Mucosa of rectum (tissue), 2 donors: ENCODE data around the gene SLC35B1.
"Not testable (repeated sequence)": the region's sequence is repeated elsewhere in the genome, so short reads cannot be mapped to it uniquely, and the experiment has no call there.

Experiments used
- H3K27ac ChIP-seq, 2 donors: one replicate each; pipeline ENCODE4 v1.7.0; 2013; ENCODE audit warnings: inconsistent platforms in 2 of 2, low read depth in 2 of 2, low read length in 2 of 2
- H3K27me3 ChIP-seq, 2 donors: one replicate each; pipeline ENCODE4 v1.7.0; 2013; ENCODE audit warnings: low read length in 2 of 2; ENCODE audit not compliant: control insufficient read depth in 2 of 2, insufficient read depth in 2 of 2
- H3K36me3 ChIP-seq, 2 donors: one replicate each; pipeline ENCODE4 v1.7.0; 2013; ENCODE audit warnings: low read length in 2 of 2; ENCODE audit not compliant: control insufficient read depth in 2 of 2, insufficient read depth in 2 of 2
- H3K4me1 ChIP-seq, 2 donors: one replicate each; pipeline ENCODE4 v1.7.0; 2013; ENCODE audit warnings: low read length in 2 of 2, mild to moderate bottlenecking in 1 of 2; ENCODE audit not compliant: control insufficient read depth in 2 of 2, insufficient read depth in 2 of 2
- H3K4me3 ChIP-seq, 2 donors: one replicate each; pipeline ENCODE4 v1.7.0; 2013; ENCODE audit warnings: low read length in 2 of 2
- H3K9ac ChIP-seq, 2 donors: one replicate each; pipeline ENCODE4 v1.7.0; 2013; ENCODE audit warnings: low read length in 2 of 2, low read depth in 1 of 2, mild to moderate bottlenecking in 1 of 2
- H3K9me3 ChIP-seq, 2 donors: one replicate each; pipeline ENCODE4 v1.7.0; 2013; ENCODE audit warnings: low read length in 2 of 2; ENCODE audit not compliant: control insufficient read depth in 2 of 2
- donor health status: healthy.
- donor health status: Normal muscosa, but diverticular disease.

SLC35B1 gene

GRCh38 chr17:49734515-49735490 lies 27.0 kb upstream of the SLC35B1 start:
- Histone ChIP-seq H3K36me3 (peaks cover 0 to 1% of the 10 kb centered on the region in 2 donors), H3K4me1 (peaks cover 11 to 16% of the 10 kb centered on the region in 2 donors), H3K4me3 (no peak overlapping the region), H3K9me3 (no peaks in the 10 kb centered on the region), H3K27me3 (no peaks in the 10 kb centered on the region), H3K27ac (no peak overlapping the region), H3K9ac (no peak overlapping the region)

GRCh38 chr17:49731435-49731831 lies 23.7 kb upstream of the SLC35B1 start:
- Histone ChIP-seq H3K36me3 (peaks cover 0 to 3% of the 10 kb centered on the region in 2 donors), H3K4me1 (peaks cover 3 to 12% of the 10 kb centered on the region in 2 donors), H3K27ac (no peak overlapping the region), H3K27me3 (no peaks in the 10 kb centered on the region), H3K9me3 (no peaks in the 10 kb centered on the region), H3K4me3 (no peak overlapping the region), H3K9ac (no peak overlapping the region)

GRCh38 chr17:49730785-49731434 lies 23.1 kb upstream of the SLC35B1 start:
- no peak overlapping the region for H3K9ac ChIP-seq
- no peak overlapping the region for H3K4me3 ChIP-seq
- no peaks in the 10 kb centered on the region for H3K9me3 ChIP-seq
- H3K27me3 ChIP-seq: no peaks in the 10 kb centered on the region
- peak overlapping the region; percentile 51 to 71 for H3K27ac ChIP-seq
- H3K36me3 ChIP-seq: peaks cover 0 to 4% of the 10 kb centered on the region in 2 donors
- H3K4me1 ChIP-seq: peaks cover 3 to 12% of the 10 kb centered on the region in 2 donors

- H3K27ac ChIP-seq: peak overlapping the region; percentile 51 to 71
Observed at GRCh38 chr17:49730078-49730784, 22.5 kb upstream of the SLC35B1 start.

GRCh38 chr17:49729069-49729468 lies 21.3 kb upstream of the SLC35B1 start:
- Histone ChIP-seq H3K9me3 (no peaks in the 10 kb centered on the region), H3K4me1 (peaks cover 3 to 12% of the 10 kb centered on the region in 2 donors), H3K4me3 (no peak overlapping the region), H3K9ac (no peak overlapping the region), H3K27ac (no peak overlapping the region), H3K36me3 (peaks cover 2 to 4% of the 10 kb centered on the region in 2 donors), H3K27me3 (no peaks in the 10 kb centered on the region)

More at GRCh38 chr17:49730078-49730784, 22.5 kb upstream of the SLC35B1 start:
- Histone ChIP-seq H3K4me3 (no peak overlapping the region), H3K36me3 (peaks cover 2 to 4% of the 10 kb centered on the region in 2 donors), H3K27me3 (no peaks in the 10 kb centered on the region), H3K9me3 (no peaks in the 10 kb centered on the region), H3K4me1 (peaks cover 3 to 12% of the 10 kb centered on the region in 2 donors), H3K9ac (no peak overlapping the region)

GRCh38 chr17:49728425-49728824 lies 20.7 kb upstream of the SLC35B1 start:
- no peak overlapping the region for H3K27ac ChIP-seq
- peaks cover 3 to 12% of the 10 kb centered on the region in 2 donors for H3K4me1 ChIP-seq

GRCh38 chr17:49727380-49727779 lies 19.6 kb upstream of the SLC35B1 start:
- H3K36me3 ChIP-seq: peaks cover 2 to 4% of the 10 kb centered on the region in 2 donors
- no peak overlapping the region for H3K4me3 ChIP-seq
- no peak overlapping the region for H3K27ac ChIP-seq
- no peak overlapping the region for H3K9ac ChIP-seq
- no peaks in the 10 kb centered on the region for H3K27me3 ChIP-seq
- peaks cover 8 to 9% of the 10 kb centered on the region in 2 donors for H3K4me1 ChIP-seq
- no peaks in the 10 kb centered on the region for H3K9me3 ChIP-seq

More at GRCh38 chr17:49728425-49728824, 20.7 kb upstream of the SLC35B1 start:
- peak overlapping the region in 1 of 2 donors; percentile 20 for H3K4me3 ChIP-seq
- H3K9ac ChIP-seq: no peak overlapping the region
- no peaks in the 10 kb centered on the region for H3K9me3 ChIP-seq
- H3K27me3 ChIP-seq: no peaks in the 10 kb centered on the region
- peaks cover 2 to 4% of the 10 kb centered on the region in 2 donors for H3K36me3 ChIP-seq

GRCh38 chr17:49725452-49726130 lies 17.8 kb upstream of the SLC35B1 start:
- peaks cover 2 to 8% of the 10 kb centered on the region in 2 donors for H3K36me3 ChIP-seq
- H3K9ac ChIP-seq: no peak overlapping the region
- H3K9me3 ChIP-seq: no peaks in the 10 kb centered on the region
- no peak overlapping the region for H3K27ac ChIP-seq
- no peak overlapping the region for H3K4me3 ChIP-seq
- no peaks in the 10 kb centered on the region for H3K27me3 ChIP-seq
- peaks cover 5 to 7% of the 10 kb centered on the region in 2 donors for H3K4me1 ChIP-seq

- H3K9me3 ChIP-seq, H3K4me1 ChIP-seq, H3K27me3 ChIP-seq, H3K9ac ChIP-seq, H3K4me3 ChIP-seq: not testable (repeated sequence)
- Histone ChIP-seq H3K27ac (peak overlapping the region in 1 of 2 donors; percentile 12), H3K36me3 (peaks cover 7 to 16% of the 10 kb centered on the region in 2 donors)
Observed at GRCh38 chr17:49724552-49724951, 16.8 kb upstream of the SLC35B1 start.
